Right lobe of liver (tissue), 4 donors: ENCODE results near the gene PTCD3.

Source experiments
- POLR2A ChIP-seq: fragments of 450-650 bp; IDR thresholded peaks from one replicate; pipeline ENCODE4 v1.6.1; 2017; ENCODE audit warnings: antibody characterized with exemption, mild to moderate bottlenecking
- TF ChIP-seq, protein P1 (sequence below), 4 donors: fragments of 200-600 bp in 3 of 4; fragments of 450-650 bp in 1 of 4; IDR thresholded peaks; one replicate each; pipeline versions ENCODE4 v1.5.1 to v1.8.0; 2016 to 2022; ENCODE audit warnings: antibody characterized with exemption in 4 of 4, mild to moderate bottlenecking in 2 of 4
- donor health status: DM: no; HTN: no; CAD: no.
- donor health status: DM: no; HTN: no; CAD: no.
- donor health status: DM: no; HTN: yes; CAD: no.

DNA sequence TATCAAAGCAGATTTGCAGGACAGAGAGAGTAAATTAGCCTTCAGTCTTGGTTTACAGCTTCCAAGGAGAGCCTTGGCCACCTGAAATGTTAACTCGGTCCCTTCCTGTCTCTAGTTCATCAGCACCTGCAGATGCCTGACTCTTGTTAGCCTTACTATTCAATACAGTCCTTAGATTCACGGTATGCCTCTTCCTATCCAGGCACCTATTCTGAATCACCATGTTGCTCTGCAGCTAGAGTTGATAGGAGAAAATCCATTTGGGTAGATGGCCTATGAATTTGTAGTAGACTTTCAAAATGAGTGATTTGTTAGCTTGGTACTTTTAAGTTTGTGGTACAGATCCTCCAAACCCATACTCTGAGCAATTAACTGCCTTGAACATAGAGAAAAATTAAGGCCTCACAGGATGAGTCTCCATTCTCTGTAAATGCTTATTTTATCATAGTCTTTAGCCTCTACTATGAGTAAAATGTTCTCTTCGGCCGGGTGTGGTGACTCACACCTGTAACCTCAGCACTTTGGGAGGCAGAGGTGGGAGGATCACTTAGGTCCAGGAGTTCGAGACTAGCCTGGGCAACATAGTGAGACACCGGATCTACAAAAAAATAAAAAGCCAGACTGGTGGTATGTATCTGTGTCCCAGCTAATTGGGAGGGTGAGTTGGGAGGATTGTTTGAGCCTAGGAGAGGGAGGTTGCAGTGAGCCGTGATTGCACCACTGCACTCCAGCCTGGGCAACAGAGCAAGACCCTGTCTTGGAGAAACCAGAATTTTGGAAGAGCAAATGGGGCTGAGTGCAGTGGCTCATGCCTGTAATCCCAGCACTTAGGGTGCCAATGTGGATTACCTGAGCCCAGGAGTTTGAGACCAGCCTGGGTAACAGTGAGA lies 32.9 kb downstream of the PTCD3 start:
- TF ChIP-seq, protein P1, sequence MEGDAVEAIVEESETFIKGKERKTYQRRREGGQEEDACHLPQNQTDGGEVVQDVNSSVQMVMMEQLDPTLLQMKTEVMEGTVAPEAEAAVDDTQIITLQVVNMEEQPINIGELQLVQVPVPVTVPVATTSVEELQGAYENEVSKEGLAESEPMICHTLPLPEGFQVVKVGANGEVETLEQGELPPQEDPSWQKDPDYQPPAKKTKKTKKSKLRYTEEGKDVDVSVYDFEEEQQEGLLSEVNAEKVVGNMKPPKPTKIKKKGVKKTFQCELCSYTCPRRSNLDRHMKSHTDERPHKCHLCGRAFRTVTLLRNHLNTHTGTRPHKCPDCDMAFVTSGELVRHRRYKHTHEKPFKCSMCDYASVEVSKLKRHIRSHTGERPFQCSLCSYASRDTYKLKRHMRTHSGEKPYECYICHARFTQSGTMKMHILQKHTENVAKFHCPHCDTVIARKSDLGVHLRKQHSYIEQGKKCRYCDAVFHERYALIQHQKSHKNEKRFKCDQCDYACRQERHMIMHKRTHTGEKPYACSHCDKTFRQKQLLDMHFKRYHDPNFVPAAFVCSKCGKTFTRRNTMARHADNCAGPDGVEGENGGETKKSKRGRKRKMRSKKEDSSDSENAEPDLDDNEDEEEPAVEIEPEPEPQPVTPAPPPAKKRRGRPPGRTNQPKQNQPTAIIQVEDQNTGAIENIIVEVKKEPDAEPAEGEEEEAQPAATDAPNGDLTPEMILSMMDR (IDR thresholded peaks at IDR 0.05), result no peak
- TF ChIP-seq POLR2A, result no peak
